ENCODE data around the gene NDST3.
A peak's percentile ranks its signal among the peaks of the same experiment; 100 is the strongest.

The NDST3 gene

GRCh38 chr4:118279328-118279727, 245.0 kb downstream of the NDST3 start:
- DNase-seq = no peak
- Histone ChIP-seq H3K4me1 (peaks cover 16% of the 10 kb centered on the region), H3K36me3 (peaks cover 35% of the 10 kb centered on the region), H3K4me3 (ENCODE audit: low read depth, low read length) (peak overlapping the region; percentile 95), H3K27me3 (no peaks in the 10 kb centered on the region), H3K9me3 (no peaks in the 10 kb centered on the region)
- TF ChIP-seq CTCF (IDR thresholded peaks at IDR 0.05; ENCODE audit: low read depth, low read length) = no peak

GRCh38 chr4:118279920-118280432, 245.7 kb downstream of the NDST3 start:
- H3K9me3 ChIP-seq = no peaks in the 10 kb centered on the region
- H3K36me3 ChIP-seq = peaks cover 35% of the 10 kb centered on the region
- H3K4me1 ChIP-seq = peaks cover 16% of the 10 kb centered on the region
- no peak for TF ChIP-seq CTCF (IDR thresholded peaks at IDR 0.05; ENCODE audit: low read depth, low read length)
- DNase-seq = no peak
- H3K4me3 ChIP-seq (ENCODE audit: low read depth, low read length) = peak overlapping the region; percentile 95
- H3K27me3 ChIP-seq = no peaks in the 10 kb centered on the region

GRCh38 chr4:118280501-118281218, 246.4 kb downstream of the NDST3 start:
- peak; percentile 85 for TF ChIP-seq CTCF (IDR thresholded peaks at IDR 0.05; ENCODE audit: low read depth, low read length)
- Histone ChIP-seq H3K4me3 (ENCODE audit: low read depth, low read length) (peak overlapping the region; percentile 95), H3K9me3 (no peaks in the 10 kb centered on the region), H3K4me1 (peaks cover 16% of the 10 kb centered on the region), H3K27me3 (no peaks in the 10 kb centered on the region), H3K36me3 (peaks cover 35% of the 10 kb centered on the region)
- DNase-seq = peak; percentile 64

- TF ChIP-seq CTCF (IDR thresholded peaks at IDR 0.05; ENCODE audit: low read depth, low read length) = no peak
- Histone ChIP-seq H3K27me3 (no peaks in the 10 kb centered on the region), H3K4me3 (ENCODE audit: low read depth, low read length) (peak overlapping the region; percentile 95), H3K9me3 (no peaks in the 10 kb centered on the region), H3K36me3 (peaks cover 35% of the 10 kb centered on the region), H3K4me1 (peaks cover 16% of the 10 kb centered on the region)
- DNase-seq = peak; percentile 79
Measured at GRCh38 chr4:118281611-118282442, 247.5 kb downstream of the NDST3 start.

- Histone ChIP-seq H3K4me1 (peaks cover 16% of the 10 kb centered on the region), H3K9me3 (no peaks in the 10 kb centered on the region), H3K27me3 (no peaks in the 10 kb centered on the region), H3K36me3 (peaks cover 35% of the 10 kb centered on the region), H3K4me3 (ENCODE audit: low read depth, low read length) (no peak overlapping the region)
- DNase-seq = peak; percentile 40
- TF ChIP-seq CTCF (IDR thresholded peaks at IDR 0.05; ENCODE audit: low read depth, low read length) = no peak
Measured at GRCh38 chr4:118282692-118283091, 248.4 kb downstream of the NDST3 start.
